Coronary artery (tissue), 2 donors: Measurements from ENCODE around the gene FOCAD.
"Not testable (repeated sequence)": the region's sequence is repeated elsewhere in the genome, so short reads cannot be mapped to it uniquely, and the experiment has no call there.

Source experiments
- DNase-seq: peaks from one replicate; pipeline ENCODE4 v3.0.0-alpha.2; 2017; ENCODE audit warnings: low spot score
- H3K27ac ChIP-seq, 2 donors: fragments of 200-600 bp; sonication (generic); one replicate each; pipeline ENCODE4 v1.5.1; 2016 to 2019
- H3K4me3 ChIP-seq: fragments of 200-600 bp; sonication (generic); 2 replicates; pipeline ENCODE4 v1.5.1; 2016; ENCODE audit warnings: mild to moderate bottlenecking, moderate library complexity
- CTCF ChIP-seq: fragments of 200-600 bp; sonication (generic); IDR thresholded peaks from one replicate; pipeline ENCODE4 v1.5.1; 2019; ENCODE audit warnings: antibody characterized with exemption

FOCAD gene

GRCh38 chr9:20643660-20644059, 40.4 kb upstream of the FOCAD start:
- no peak overlapping the region for H3K4me3 ChIP-seq
- no peak overlapping the region for H3K27ac ChIP-seq
- TF ChIP-seq CTCF = no peak

DNA sequence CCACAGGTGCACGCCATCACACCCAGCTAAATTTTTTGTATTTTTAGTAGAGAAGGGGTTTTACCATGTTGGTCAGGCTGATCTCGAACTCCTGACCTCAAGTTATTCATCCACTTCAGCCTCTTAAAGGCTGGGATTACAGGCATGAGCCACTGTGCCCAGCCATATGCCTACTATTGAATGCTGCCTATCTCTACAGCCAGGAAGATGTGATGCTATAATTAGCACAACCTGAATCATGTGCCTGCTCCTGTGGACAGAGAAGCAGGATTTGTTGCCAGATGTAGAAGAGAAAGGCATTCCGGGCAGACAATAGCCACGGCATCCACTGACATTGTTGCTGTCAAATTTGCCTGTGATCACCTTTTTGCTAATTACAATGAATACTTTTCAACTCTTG, 37.4 kb upstream of the FOCAD start:
- no peak for TF ChIP-seq CTCF
- Histone ChIP-seq H3K27ac (no peak overlapping the region), H3K4me3 (no peak overlapping the region)
- DNase-seq = no peak

More at GRCh38 chr9:20643660-20644059, 40.4 kb upstream of the FOCAD start:
- no peak for DNase-seq

DNA sequence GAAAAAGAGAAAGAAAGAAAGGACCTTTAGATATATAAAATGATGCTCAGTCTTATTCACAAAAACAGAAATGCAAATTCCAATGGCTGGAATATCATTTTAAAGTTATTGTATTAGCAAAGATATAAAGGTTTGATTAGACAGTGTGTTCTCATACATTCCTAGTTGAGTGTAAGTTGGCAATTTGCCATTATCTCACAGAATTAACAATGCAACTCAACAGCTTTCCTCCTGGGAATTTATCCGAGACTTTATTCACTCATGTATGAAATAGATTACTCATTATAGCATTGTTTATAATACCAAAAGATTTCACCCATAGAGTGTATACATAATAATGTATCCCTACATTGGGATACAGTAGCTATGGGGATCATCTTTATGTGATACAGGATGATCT, 34.7 kb upstream of the FOCAD start:
- no peak for DNase-seq
- Histone ChIP-seq H3K4me3 (no peak overlapping the region), H3K27ac (no peak overlapping the region)
- no peak for TF ChIP-seq CTCF

GRCh38 chr9:20650313-20650712, 33.7 kb upstream of the FOCAD start:
- DNase-seq = no peak
- no peak overlapping the region for H3K27ac ChIP-seq
- H3K4me3 ChIP-seq = no peak overlapping the region
- no peak for TF ChIP-seq CTCF

DNA sequence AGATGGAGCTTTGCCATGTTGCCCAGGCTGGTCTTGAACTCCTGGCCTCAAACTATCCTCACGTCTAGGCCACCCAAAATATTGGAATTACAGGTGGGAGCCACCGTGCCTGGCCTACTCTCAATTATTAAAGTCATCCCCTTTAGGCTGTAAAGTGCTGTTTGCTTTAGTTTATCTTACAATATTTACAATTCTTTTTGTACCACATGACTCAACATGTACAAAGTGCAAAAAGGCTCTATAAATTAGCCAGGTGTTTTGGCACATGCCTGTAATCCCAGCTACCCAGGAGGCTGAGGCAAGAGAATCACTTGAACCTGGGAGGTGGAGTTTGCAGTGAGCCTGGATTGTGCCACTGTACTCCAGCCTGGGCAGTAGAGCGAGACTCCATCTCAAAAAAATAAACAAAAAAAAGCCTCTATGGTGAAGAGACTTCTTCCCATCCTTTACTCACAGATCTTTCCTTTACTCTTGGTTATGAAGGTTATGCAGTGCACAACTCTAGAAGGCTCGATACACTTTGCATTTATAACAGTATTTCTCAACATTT, 33.2 kb upstream of the FOCAD start:
- TF ChIP-seq CTCF = no peak
- no peak for DNase-seq

GRCh38 chr9:20651939-20652338, 32.1 kb upstream of the FOCAD start:
- no peak for TF ChIP-seq CTCF
- no peak overlapping the region for H3K27ac ChIP-seq
- no peak overlapping the region for H3K4me3 ChIP-seq
- no peak for DNase-seq

More for the DNA sequence above, 33.2 kb upstream of the FOCAD start:
- H3K4me3 ChIP-seq = no peak overlapping the region
- no peak overlapping the region for H3K27ac ChIP-seq

- DNase-seq = not testable (repeated sequence)
- Histone ChIP-seq H3K4me3 (peak overlapping the region; percentile 75), H3K27ac (peak overlapping the region in 1 of 2 donors; percentile 13)
Observed at GRCh38 chr9:20658246-20658667, 25.8 kb upstream of the FOCAD start.
